ENCODE measurements around the gene EP300. TPM values are rescaled to one million over a fixed set of nuclear protein-coding genes. Genes with fewer than 3 reads are reported as not detected.

EP300 gene
- total and polyA plus RNA-seq, 2 experiments from 2014 or later = 28.8 to 53.8 TPM

DNA sequence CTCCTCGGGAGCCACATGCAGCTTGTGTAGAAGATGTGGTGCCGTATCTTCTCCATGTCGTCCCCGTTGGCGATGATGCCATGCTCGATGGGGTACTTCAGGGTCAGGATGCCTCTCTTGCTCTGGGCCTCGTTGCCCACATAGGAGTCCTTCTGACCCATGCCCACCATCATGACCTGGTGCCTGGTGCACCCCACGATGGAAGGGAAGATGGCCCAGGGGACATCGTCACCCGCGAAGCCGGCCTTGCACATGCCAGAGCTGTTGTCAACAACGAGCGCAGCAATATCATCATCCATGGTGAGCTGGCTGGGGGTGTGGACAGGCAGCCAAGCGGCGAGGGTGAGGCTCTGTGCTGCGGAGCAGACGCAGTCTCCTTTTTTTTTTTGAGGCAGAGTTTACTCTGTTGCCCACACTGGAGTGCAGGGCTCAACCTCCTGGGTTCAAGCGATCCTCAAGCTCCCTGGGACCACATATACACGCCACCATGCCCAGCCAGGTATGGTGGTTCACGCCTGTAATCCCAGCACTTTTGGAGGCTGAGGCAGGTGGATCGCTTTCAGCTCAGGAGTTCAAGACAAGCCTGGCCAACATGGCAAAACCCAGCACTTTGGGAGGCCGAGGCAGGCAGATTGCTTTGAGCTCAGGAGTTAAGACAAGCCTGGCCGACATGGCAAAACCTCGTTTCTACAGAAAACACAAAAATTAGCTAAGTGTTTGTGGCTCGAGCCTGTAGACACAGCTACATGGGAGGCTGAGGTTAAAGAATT is 17.3 kb upstream of the EP300 start:
- Histone ChIP-seq H3K36me3 (replicated peaks; ENCODE audit: insufficient read depth, low read depth) (no peaks in the 10 kb centered on the region), H3K4me1 (ENCODE audit: insufficient read depth) (no peaks in the 10 kb centered on the region), H2AFZ (no peak overlapping the region), H3K9me3 (ENCODE audit: low read depth) (no peaks in the 10 kb centered on the region), H3K4me2 (no peak overlapping the region), H3K27ac (no peak overlapping the region), H3K27me3 (no peaks in the 10 kb centered on the region), H3K4me3 (no peak overlapping the region), H3K79me2 (no peaks in the 10 kb centered on the region), H3K9me2 (replicated peaks; ENCODE audit: insufficient read depth) (no peaks in the 10 kb centered on the region), H4K20me1 (ENCODE audit: insufficient read depth, poor library complexity, severe bottlenecking) (no peaks in the 10 kb centered on the region)
- 92% methylated on average over 26 of the region's 26 CpGs for WGBS (ENCODE audit: low lambda C conversion rate, missing lambda C conversion rate)
- DNase-seq (ENCODE audit: low spot score) = no peak
- TF ChIP-seq EZH2phosphoT487 (IDR thresholded peaks at IDR 0.05; ENCODE audit: low read depth, severe bottlenecking, unreplicated experiment) (no peak), CTCF (IDR thresholded peaks at IDR 0.05; ENCODE audit: poor library complexity) (no peak), EZH2 (IDR thresholded peaks at IDR 0.05; ENCODE audit: borderline replicate concordance) (no peak)

DNA sequence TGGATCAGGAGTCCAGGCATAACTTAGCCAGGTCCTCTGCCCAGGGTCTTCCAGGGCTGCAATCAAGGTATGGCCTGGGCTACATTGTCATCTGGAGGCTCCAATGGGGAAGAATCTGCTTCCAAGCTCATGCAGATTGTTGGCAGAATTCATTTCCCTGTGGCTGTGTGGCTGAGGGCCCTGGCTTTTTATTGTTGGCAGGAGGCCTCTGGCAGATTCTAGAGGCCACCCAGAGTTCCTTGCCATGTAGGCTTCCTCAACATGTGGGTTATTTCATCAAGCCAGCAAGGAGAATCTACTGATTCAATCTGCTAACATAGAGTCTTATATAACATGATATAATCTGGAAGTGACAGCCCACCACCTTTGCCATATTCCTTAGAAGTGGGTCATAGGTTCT is 16.4 kb upstream of the EP300 start:
- no peaks in the 10 kb centered on the region for H3K79me2 ChIP-seq
- no peak overlapping the region for H2AFZ ChIP-seq
- DNase-seq (ENCODE audit: low spot score) = no peak
- no peak overlapping the region for H3K4me3 ChIP-seq
- no peaks in the 10 kb centered on the region for H3K27me3 ChIP-seq
- H3K4me1 ChIP-seq (ENCODE audit: insufficient read depth) = no peaks in the 10 kb centered on the region
- H3K36me3 ChIP-seq (replicated peaks; ENCODE audit: insufficient read depth, low read depth) = no peaks in the 10 kb centered on the region
- no peaks in the 10 kb centered on the region for H3K9me2 ChIP-seq (replicated peaks; ENCODE audit: insufficient read depth)
- no peaks in the 10 kb centered on the region for H4K20me1 ChIP-seq (ENCODE audit: insufficient read depth, poor library complexity, severe bottlenecking)
- no peaks in the 10 kb centered on the region for H3K9me3 ChIP-seq (ENCODE audit: low read depth)
- TF ChIP-seq CTCF (IDR thresholded peaks at IDR 0.05; ENCODE audit: poor library complexity) (no peak), EZH2phosphoT487 (IDR thresholded peaks at IDR 0.05; ENCODE audit: low read depth, severe bottlenecking, unreplicated experiment) (no peak), EZH2 (IDR thresholded peaks at IDR 0.05; ENCODE audit: borderline replicate concordance) (no peak)
- no peak overlapping the region for H3K4me2 ChIP-seq
- no peak overlapping the region for H3K27ac ChIP-seq

- no peak for DNase-seq (ENCODE audit: low spot score)
- no peak for TF ChIP-seq EZH2phosphoT487 (IDR thresholded peaks at IDR 0.05; ENCODE audit: low read depth, severe bottlenecking, unreplicated experiment)
- TF ChIP-seq CTCF (IDR thresholded peaks at IDR 0.05; ENCODE audit: poor library complexity) = no peak
- TF ChIP-seq EZH2 (IDR thresholded peaks at IDR 0.05; ENCODE audit: borderline replicate concordance) = no peak
- Histone ChIP-seq H3K9me3 (ENCODE audit: low read depth) (no peaks in the 10 kb centered on the region), H3K4me2 (no peak overlapping the region), H3K4me1 (ENCODE audit: insufficient read depth) (no peaks in the 10 kb centered on the region), H4K20me1 (ENCODE audit: insufficient read depth, poor library complexity, severe bottlenecking) (no peaks in the 10 kb centered on the region), H3K79me2 (no peaks in the 10 kb centered on the region), H3K27ac (no peak overlapping the region), H3K4me3 (no peak overlapping the region), H2AFZ (no peak overlapping the region), H3K36me3 (replicated peaks; ENCODE audit: insufficient read depth, low read depth) (no peaks in the 10 kb centered on the region), H3K27me3 (no peaks in the 10 kb centered on the region), H3K9me2 (replicated peaks; ENCODE audit: insufficient read depth) (no peaks in the 10 kb centered on the region)
- 68% methylated on average over 1 of the region's 1 CpG for WGBS (ENCODE audit: low lambda C conversion rate, missing lambda C conversion rate)
Observed at GRCh38 chr22:41076857-41077256, 15.5 kb upstream of the EP300 start.

Data from hepatocyte (in vitro differentiated cells).